T-cell (primary cell): ENCODE measurements around the gene RAB3D. TPM values are rescaled to one million over a fixed set of nuclear protein-coding genes. Genes with fewer than 3 reads are reported as not detected.
A peak's percentile ranks its signal among the peaks of the same experiment; 100 is the strongest.

Experiments used
- ATAC-seq, 4 experiments: fragments of 200-7000 bp in 3 of 4; fragments of 150-1000 bp in 1 of 4; cut with Tn5 transposase; replicated peaks in 1 of 4; 1 replicate in 3 of 4; 2 replicates in 1 of 4; pipeline ENCODE4 v1.10.0; 2021; ENCODE audit warnings: moderate library complexity in 3 of 4, mild to moderate bottlenecking in 2 of 4, moderate number of reproducible peaks in 1 of 4
- CTCF ChIA-PET, 2 donors: fragments of 300-600 bp; sonication (Branson Sonifier 250); formaldehyde crosslinking; loops; one replicate each; lab custom pipeline; 2022; ENCODE audit warnings: antibody characterized with exemption in 2 of 2; lab: Charles Lee
- POLR2A ChIA-PET, 2 donors: fragments of 300-600 bp; sonication (Branson Sonifier 250); formaldehyde crosslinking; loops; one replicate each; lab custom pipeline; 2022; ENCODE audit warnings: antibody characterized with exemption in 2 of 2; lab: Charles Lee
- DNase-seq, 35 experiments: peaks; one replicate each; pipeline versions ENCODE4 v3.0.0 to v3.0.0-alpha.2; 2013 to 2023
- H3K27ac ChIP-seq: one replicate; pipeline ENCODE4 v1.5.1; 2013; ENCODE audit warnings: low read length
- H3K27me3 ChIP-seq, 2 experiments: replicated peaks in 1 of 2; 1 replicate in 1 of 2; 2 replicates in 1 of 2; pipeline versions ENCODE4 v1.6.1 to v1.7.0; 2013; ENCODE audit warnings: low read length in 1 of 2, mixed read lengths in 1 of 2; ENCODE audit not compliant: control insufficient read depth in 2 of 2, insufficient read depth in 2 of 2; ENCODE audit errors: extremely low read depth in 1 of 2
- H3K36me3 ChIP-seq, 2 donors: 1 replicate in 1 of 2; 2 replicates in 1 of 2; pipeline versions ENCODE4 v1.6.1 to v1.7.0; 2013; ENCODE audit warnings: low read length in 1 of 2; ENCODE audit not compliant: control insufficient read depth in 2 of 2, insufficient read depth in 1 of 2; ENCODE audit errors: extremely low read depth in 1 of 2
- H3K4me1 ChIP-seq, 2 experiments: 1 replicate in 1 of 2; 2 replicates in 1 of 2; pipeline versions ENCODE4 v1.6.1 to v1.7.0; 2013; ENCODE audit warnings: low read length in 2 of 2, mixed read lengths in 1 of 2; ENCODE audit not compliant: insufficient read depth in 2 of 2, control insufficient read depth in 1 of 2; ENCODE audit errors: extremely low read depth in 1 of 2
- H3K4me3 ChIP-seq, 2 donors: 1 replicate in 1 of 2; 2 replicates in 1 of 2; pipeline versions ENCODE4 v1.5.1 to v1.7.0; 2013; ENCODE audit warnings: mild to moderate bottlenecking in 2 of 2, low read length in 1 of 2, moderate library complexity in 1 of 2; ENCODE audit not compliant: control insufficient read depth in 1 of 2; ENCODE audit errors: extremely low read depth in 1 of 2
- H3K9me3 ChIP-seq: 2 replicates; pipeline ENCODE4 v1.7.0; 2013
- H3K27ac Mint-ChIP-seq, 2 donors: one replicate each; pipeline ENCODE4 v1.8.0; 2020 to 2021; ENCODE audit warnings: mild to moderate bottlenecking in 2 of 2, mixed read lengths in 2 of 2
- H3K27me3 Mint-ChIP-seq, 2 donors: one replicate each; pipeline ENCODE4 v1.8.0; 2021 to 2022; ENCODE audit warnings: mixed read lengths in 2 of 2
- H3K36me3 Mint-ChIP-seq: one replicate; pipeline ENCODE4 v1.8.0; 2021; ENCODE audit warnings: mixed read lengths
- H3K4me1 Mint-ChIP-seq, 3 donors: one replicate each; pipeline ENCODE4 v1.8.0; 2020 to 2022; ENCODE audit warnings: mixed read lengths in 3 of 3, mild to moderate bottlenecking in 1 of 3
- H3K4me3 Mint-ChIP-seq, 3 donors: one replicate each; pipeline ENCODE4 v1.8.0; 2020 to 2022; ENCODE audit warnings: mild to moderate bottlenecking in 3 of 3, mixed read lengths in 3 of 3, moderate library complexity in 3 of 3
- H3K9me3 Mint-ChIP-seq, 3 donors: one replicate each; pipeline ENCODE4 v1.8.0; 2020 to 2022; ENCODE audit warnings: mixed read lengths in 3 of 3
- WGBS: methylation state at CpG from one replicate; pipeline ENCODE4 v1.1.5; 2013; ENCODE audit warnings: missing lambda C conversion rate; ENCODE audit not compliant: insufficient coverage; 5-methylcytosine and 5-hydroxymethylcytosine counted together
- total RNA-seq, 35 experiments: library from RNA in 6 of 35; stranded (reverse) in 6 of 35; fragments of 120-200 nt in 1 of 35; gene quantifications; one replicate each; pipeline versions ENCODE4 v1.2.1 to v1.2.4 and lab custom pipeline; 2013 to 2026

RAB3D gene
- total RNA-seq, 5 donors from 2014 or later (not counting 1 experiment from before 2014, with no cell fraction given): 4.7 to 9.5 (median 8.8) TPM

GRCh38 chr19:11377237-11377636 lies 37.8 kb upstream of the RAB3D start:
- H3K4me3 Mint-ChIP-seq: peak overlapping the region in 2 of 3 donors; percentile 28 to 45
- H3K36me3 Mint-ChIP-seq: peaks cover 5% of the 10 kb centered on the region
- no peak for DNase-seq
- POLR2A ChIA-PET: interaction anchor here in 1 of 2 donors (0.6 to 0.8 kb wide), 2 partner anchors 95 to 711 kb away, joined by 4 to 7 read pairs; no protein-coding TSS in a partner anchor
- H3K27me3 Mint-ChIP-seq: peaks cover 0 to 8% of the 10 kb centered on the region in 2 donors
- no peak overlapping the region for H3K4me3 ChIP-seq
- H3K4me1 Mint-ChIP-seq: peaks cover 44 to 53% (median 47%) of the 10 kb centered on the region in 3 donors
- no peak overlapping the region for H3K27ac ChIP-seq
- H3K9me3 ChIP-seq: no peaks in the 10 kb centered on the region
- H3K27me3 ChIP-seq: peaks cover 0 to 10% of the 10 kb centered on the region in 2 experiments
- CTCF ChIA-PET: interaction anchor here (0.6 to 0.7 kb wide), 3 partner anchors 14 to 104 kb away, joined by 5 to 6 read pairs (median 5); no protein-coding TSS in a partner anchor
- ATAC-seq: no peak
- no peaks in the 10 kb centered on the region for H3K9me3 Mint-ChIP-seq
- peaks cover 0 to 14% of the 10 kb centered on the region in 2 donors for H3K36me3 ChIP-seq
- peak overlapping the region; percentile 72 to 79 for H3K27ac Mint-ChIP-seq
- H3K4me1 ChIP-seq: peaks cover 14 to 64% of the 10 kb centered on the region in 2 experiments

- H3K4me1 ChIP-seq: peaks cover 14 to 46% of the 10 kb centered on the region in 2 experiments
- H3K27me3 ChIP-seq: no peaks in the 10 kb centered on the region
- no peaks in the 10 kb centered on the region for H3K9me3 ChIP-seq
- ChIA-PET POLR2A (interaction anchor here (0.6 to 1.9 kb wide), 9 partner anchors 27 to 1291 kb away, joined by 3 to 5 read pairs (median 3); partner anchors contain the start of genes CCDC159 (in 2 of the 2), TMEM205 (in 2 of the 2), MAN2B1 (in 1 of the 2) and ODAD3 (in 1 of the 2)), CTCF (interaction anchor here (0.5 to 2.9 kb wide), 11 partner anchors 8 to 1751 kb away, joined by 3 to 24 read pairs (median 7); partner anchors contain the start of genes CCDC159 (in 1 of the 2), EPOR (in 1 of the 2), ODAD3 (in 1 of the 2) and PRKCSH (in 1 of the 2))
- peak; percentile 58 to 60 (median 58) for ATAC-seq
- 13% methylated on average over 17 of the region's 27 CpGs for WGBS
- no peak overlapping the region for H3K4me3 Mint-ChIP-seq
- peak overlapping the region; percentile 95 for H3K27ac ChIP-seq
- H3K4me3 ChIP-seq: peak overlapping the region; percentile 76 to 79
- DNase-seq: peak; percentile 58 to 87 (median 78)
- peaks cover 0 to 18% of the 10 kb centered on the region in 2 donors for H3K36me3 ChIP-seq
- H3K27ac Mint-ChIP-seq: no peak overlapping the region
- H3K9me3 Mint-ChIP-seq: no peaks in the 10 kb centered on the region
- peaks cover 13% of the 10 kb centered on the region for H3K36me3 Mint-ChIP-seq
- peaks cover 28 to 38% (median 32%) of the 10 kb centered on the region in 3 donors for H3K4me1 Mint-ChIP-seq
- H3K27me3 Mint-ChIP-seq: no peaks in the 10 kb centered on the region
These were observed 35.9 kb upstream of the RAB3D start for GRCh38 chr19:11375143-11375948.

- no peaks in the 10 kb centered on the region for H3K27me3 ChIP-seq
- Mint-ChIP-seq H3K9me3 (no peaks in the 10 kb centered on the region), H3K27ac (no peak within 1 kb of the TSS), H3K4me1 (peaks cover 23 to 32% (median 26%) of the 10 kb centered on the region in 3 donors), H3K36me3 (peaks cover 14% of the 10 kb centered on the region), H3K27me3 (no peaks in the 10 kb centered on the region), H3K4me3 (no peak within 1 kb of the TSS)
- H3K27ac ChIP-seq: peak within 1 kb of the TSS; percentile 95
- DNase-seq (peak; percentile 94 to 99 (median 97)), ATAC-seq (peak; percentile 89 to 91 (median 90))
- WGBS: under 1% methylated on average over 42 of the region's 44 CpGs
- peak within 1 kb of the TSS; percentile 76 to 79 for H3K4me3 ChIP-seq
- POLR2A ChIA-PET: interaction anchor here (0.6 to 1.9 kb wide), 7 partner anchors 27 to 895 kb away, joined by 3 to 5 read pairs (median 3); partner anchors contain the start of genes CCDC159 (in 2 of the 2), TMEM205 (in 2 of the 2), ODAD3 (in 1 of the 2) and PRKCSH (in 1 of the 2)
- H3K4me1 ChIP-seq: peaks cover 11 to 39% of the 10 kb centered on the region in 2 experiments
- H3K9me3 ChIP-seq: no peaks in the 10 kb centered on the region
- peaks cover 0 to 18% of the 10 kb centered on the region in 2 donors for H3K36me3 ChIP-seq
- CTCF ChIA-PET: interaction anchor here (0.5 to 2.9 kb wide), 10 partner anchors 9 to 1750 kb away, joined by 3 to 24 read pairs (median 7); partner anchors contain the start of genes CCDC159 (in 1 of the 2), EPOR (in 1 of the 2), ODAD3 (in 1 of the 2) and PRKCSH (in 1 of the 2)
These were observed 35.1 kb upstream of the RAB3D start, which contains the start of gene SWSAP1 for GRCh38 chr19:11374433-11375142. Gene SWSAP1, plus strand, starts transcription at chr19:11374666. Its CDS starts 15 bp downstream, at chr19:11374681.

GRCh38 chr19:11373885-11374432 lies 34.5 kb upstream of the RAB3D start:
- Histone ChIP-seq H3K9me3 (no peaks in the 10 kb centered on the region), H3K36me3 (peaks cover 0 to 24% of the 10 kb centered on the region in 2 donors), H3K4me3 (peak overlapping the region; percentile 76 to 79), H3K4me1 (peaks cover 11 to 38% of the 10 kb centered on the region in 2 experiments), H3K27ac (peak overlapping the region; percentile 95), H3K27me3 (no peaks in the 10 kb centered on the region)
- H3K27me3 Mint-ChIP-seq: no peaks in the 10 kb centered on the region
- ChIA-PET POLR2A (interaction anchor here in 1 of 2 donors (1.1 to 1.9 kb wide), 2 partner anchors 28 to 61 kb away, joined by 4 to 5 read pairs; partner anchors contain the start of genes CCDC159, ODAD3, PRKCSH and TMEM205), CTCF (interaction anchor here in 1 of 2 donors (0.5 to 2.9 kb wide), 4 partner anchors 9 to 61 kb away, joined by 4 to 24 read pairs (median 10); partner anchors contain the start of genes CCDC159, ODAD3, PRKCSH and TMEM205)
- no peaks in the 10 kb centered on the region for H3K9me3 Mint-ChIP-seq
- 18% methylated on average over 6 of the region's 11 CpGs for WGBS
- H3K4me1 Mint-ChIP-seq: peaks cover 23 to 32% (median 26%) of the 10 kb centered on the region in 3 donors
- no peak overlapping the region for H3K27ac Mint-ChIP-seq
- H3K4me3 Mint-ChIP-seq: no peak overlapping the region
- peaks cover 21% of the 10 kb centered on the region for H3K36me3 Mint-ChIP-seq
- DNase-seq: no peak
- no peak for ATAC-seq

GRCh38 chr19:11373166-11373884 lies 33.9 kb upstream of the RAB3D start:
- Mint-ChIP-seq H3K4me1 (peaks cover 21 to 27% (median 22%) of the 10 kb centered on the region in 3 donors), H3K36me3 (peaks cover 27% of the 10 kb centered on the region), H3K27ac (peak overlapping the region in 1 of 2 donors; percentile 1), H3K4me3 (peak overlapping the region in 2 of 3 donors; percentile 1 to 52), H3K9me3 (no peaks in the 10 kb centered on the region), H3K27me3 (no peaks in the 10 kb centered on the region)
- POLR2A ChIA-PET: no interaction called here
- no peaks in the 10 kb centered on the region for H3K27me3 ChIP-seq
- no peak for ATAC-seq
- H3K36me3 ChIP-seq: peaks cover 0 to 22% of the 10 kb centered on the region in 2 donors
- H3K9me3 ChIP-seq: no peaks in the 10 kb centered on the region
- H3K27ac ChIP-seq: no peak overlapping the region
- peaks cover 11 to 36% of the 10 kb centered on the region in 2 experiments for H3K4me1 ChIP-seq
- CTCF ChIA-PET: interaction anchor here in 1 of 2 donors (2.9 kb wide), 1 partner anchor 62 kb away, joined by 24 read pairs; the partner anchor contains the start of genes ODAD3 and PRKCSH
- WGBS: 71% methylated on average over 8 of the region's 10 CpGs
- DNase-seq: no peak
- H3K4me3 ChIP-seq: no peak overlapping the region
